ENCODE data around the gene SLMAP.

The SLMAP gene

DNA sequence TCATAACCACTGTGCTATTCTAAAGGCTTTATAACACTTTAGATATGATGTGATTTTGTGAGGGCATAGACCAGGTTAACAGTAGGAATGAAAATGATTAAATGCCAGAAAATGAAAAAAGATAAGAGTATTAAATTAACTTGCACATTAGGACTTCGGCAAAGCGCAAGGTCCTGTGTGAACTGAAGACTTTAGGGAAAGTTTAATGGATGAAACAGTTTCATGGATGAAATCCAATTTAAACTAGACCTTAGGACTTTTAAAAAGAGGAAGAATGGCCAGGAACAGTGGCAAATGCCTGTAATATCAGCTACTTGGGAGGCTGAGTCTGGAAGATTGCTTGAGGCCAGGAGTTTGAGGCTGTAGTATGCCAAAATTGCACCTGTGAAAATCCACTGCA, 8.7 kb downstream of the SLMAP start:
- Histone ChIP-seq H4K20me1 (ENCODE audit: insufficient read depth, low read length) (peaks cover 9% of the 10 kb centered on the region; the same call in 1 of the 2 replicates), H3K36me3 (replicated peaks; ENCODE audit: insufficient read depth, low read length) (0 out of 2 replicates have a peak, but pooled peaks cover 3% of the 10 kb centered on the region), H3K9me3 (replicated peaks; ENCODE audit: insufficient read depth, low read length) (no peaks in the 10 kb centered on the region), H3K4me3 (ENCODE audit: low read length) (no peak overlapping the region), H3K9me2 (replicated peaks; ENCODE audit: insufficient read depth, low read length) (no peaks in the 10 kb centered on the region), H3K27ac (ENCODE audit: low read length) (no peak overlapping the region), H3K79me2 (ENCODE audit: low read length) (peaks cover 93% of the 10 kb centered on the region), H3K9ac (ENCODE audit: low read length) (no peak overlapping the region), H3K27me3 (replicated peaks; ENCODE audit: insufficient read depth, low read length) (no peaks in the 10 kb centered on the region), H3K4me2 (ENCODE audit: low read depth, low read length) (no peak overlapping the region), H3K4me1 (ENCODE audit: low read length) (no peaks in the 10 kb centered on the region), H2AFZ (ENCODE audit: low read length) (no peak overlapping the region), H3F3A (ENCODE audit: insufficient read depth, low read length) (no peaks in the 10 kb centered on the region)
- TF ChIP-seq, protein P1, sequence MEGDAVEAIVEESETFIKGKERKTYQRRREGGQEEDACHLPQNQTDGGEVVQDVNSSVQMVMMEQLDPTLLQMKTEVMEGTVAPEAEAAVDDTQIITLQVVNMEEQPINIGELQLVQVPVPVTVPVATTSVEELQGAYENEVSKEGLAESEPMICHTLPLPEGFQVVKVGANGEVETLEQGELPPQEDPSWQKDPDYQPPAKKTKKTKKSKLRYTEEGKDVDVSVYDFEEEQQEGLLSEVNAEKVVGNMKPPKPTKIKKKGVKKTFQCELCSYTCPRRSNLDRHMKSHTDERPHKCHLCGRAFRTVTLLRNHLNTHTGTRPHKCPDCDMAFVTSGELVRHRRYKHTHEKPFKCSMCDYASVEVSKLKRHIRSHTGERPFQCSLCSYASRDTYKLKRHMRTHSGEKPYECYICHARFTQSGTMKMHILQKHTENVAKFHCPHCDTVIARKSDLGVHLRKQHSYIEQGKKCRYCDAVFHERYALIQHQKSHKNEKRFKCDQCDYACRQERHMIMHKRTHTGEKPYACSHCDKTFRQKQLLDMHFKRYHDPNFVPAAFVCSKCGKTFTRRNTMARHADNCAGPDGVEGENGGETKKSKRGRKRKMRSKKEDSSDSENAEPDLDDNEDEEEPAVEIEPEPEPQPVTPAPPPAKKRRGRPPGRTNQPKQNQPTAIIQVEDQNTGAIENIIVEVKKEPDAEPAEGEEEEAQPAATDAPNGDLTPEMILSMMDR (IDR thresholded peaks at IDR 0.05; ENCODE audit: low read length) = no peak
- no peak for TF ChIP-seq EZH2 (optimal IDR thresholded peaks at IDR 0.05; ENCODE audit: low read depth, low read length)
- TF ChIP-seq EZH2phosphoT487 (IDR thresholded peaks at IDR 0.05; ENCODE audit: low read length) = no peak
- DNase-seq = no peak

DNA sequence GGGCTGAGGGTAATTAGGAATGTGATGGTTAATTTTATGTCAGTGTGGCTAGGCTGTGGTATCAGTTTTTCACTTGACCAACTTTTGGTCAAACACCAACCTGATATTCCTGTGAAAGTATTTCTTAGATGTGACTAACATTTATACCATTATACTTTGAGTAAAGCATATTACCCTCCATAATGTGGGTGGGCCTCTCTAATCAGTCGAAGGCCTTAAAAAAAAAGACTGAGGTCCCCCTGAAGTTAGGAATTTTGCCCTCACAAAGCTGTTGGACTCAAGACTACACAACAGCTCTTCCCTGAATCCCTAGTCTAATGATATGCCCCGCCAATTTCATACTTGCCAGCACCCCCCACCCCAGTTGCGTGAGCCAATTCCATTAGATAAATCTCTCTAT, 12.5 kb downstream of the SLMAP start:
- Histone ChIP-seq H3K27ac (ENCODE audit: low read length) (no peak overlapping the region), H3K79me2 (ENCODE audit: low read length) (peaks cover 94% of the 10 kb centered on the region), H3F3A (ENCODE audit: insufficient read depth, low read length) (no peaks in the 10 kb centered on the region), H3K4me2 (ENCODE audit: low read depth, low read length) (no peak overlapping the region), H2AFZ (ENCODE audit: low read length) (no peak overlapping the region), H3K9me2 (replicated peaks; ENCODE audit: insufficient read depth, low read length) (no peaks in the 10 kb centered on the region), H3K9me3 (replicated peaks; ENCODE audit: insufficient read depth, low read length) (no peaks in the 10 kb centered on the region), H3K27me3 (replicated peaks; ENCODE audit: insufficient read depth, low read length) (no peaks in the 10 kb centered on the region), H4K20me1 (ENCODE audit: insufficient read depth, low read length) (peaks cover 9% of the 10 kb centered on the region), H3K36me3 (replicated peaks; ENCODE audit: insufficient read depth, low read length) (no peaks in the 10 kb centered on the region), H3K4me1 (ENCODE audit: low read length) (no peaks in the 10 kb centered on the region), H3K4me3 (ENCODE audit: low read length) (no peak overlapping the region), H3K9ac (ENCODE audit: low read length) (no peak overlapping the region)
- TF ChIP-seq EZH2 (optimal IDR thresholded peaks at IDR 0.05; ENCODE audit: low read depth, low read length) (no peak), EZH2phosphoT487 (IDR thresholded peaks at IDR 0.05; ENCODE audit: low read length) (no peak)
- TF ChIP-seq, protein P1 (IDR thresholded peaks at IDR 0.05; ENCODE audit: low read length) = no peak
- DNase-seq = no peak

DNA sequence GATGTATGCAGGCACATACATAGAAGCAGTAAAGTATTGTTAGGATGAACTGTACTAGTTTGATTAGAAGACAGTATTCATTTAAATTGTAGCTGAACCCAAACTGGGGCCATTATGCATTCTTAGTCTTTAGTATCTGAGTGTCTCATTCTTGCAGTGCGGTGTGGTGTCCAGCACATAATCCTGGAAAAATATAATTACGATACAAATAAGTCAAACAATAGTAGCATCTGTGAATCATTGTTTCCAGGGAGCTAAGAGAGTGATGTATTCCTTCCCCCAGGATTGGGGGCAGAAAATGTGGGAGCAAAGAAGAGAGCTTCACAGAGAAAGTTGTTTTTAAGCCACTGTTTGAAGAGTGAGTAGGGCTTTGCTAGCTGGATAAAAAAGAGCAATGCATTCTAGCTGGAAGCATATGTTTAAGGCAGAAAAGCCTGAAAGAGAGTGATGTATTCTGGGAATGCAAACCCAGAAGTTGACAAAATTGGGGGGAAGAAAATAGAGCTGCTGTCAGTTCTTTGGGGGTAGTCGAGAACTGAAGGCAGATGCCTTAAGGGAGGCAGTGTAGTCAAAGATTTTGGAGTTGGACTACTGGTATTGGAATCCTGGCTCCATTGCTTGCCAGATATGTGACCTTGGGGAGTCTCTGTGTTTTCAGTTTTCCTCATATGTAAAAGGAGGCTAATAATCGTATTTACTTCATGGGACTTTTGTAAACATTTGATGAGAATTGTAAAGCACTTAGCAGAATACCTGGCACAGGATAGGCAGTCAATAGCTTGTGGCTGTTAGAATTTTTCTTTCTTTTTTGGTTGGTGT, 14.1 kb downstream of the SLMAP start:
- H3K27me3 ChIP-seq (replicated peaks; ENCODE audit: insufficient read depth, low read length) = no peaks in the 10 kb centered on the region
- TF ChIP-seq, protein P1 (IDR thresholded peaks at IDR 0.05; ENCODE audit: low read length) = no peak
- TF ChIP-seq EZH2 (optimal IDR thresholded peaks at IDR 0.05; ENCODE audit: low read depth, low read length) (no peak), EZH2phosphoT487 (IDR thresholded peaks at IDR 0.05; ENCODE audit: low read length) (no peak)
- no peaks in the 10 kb centered on the region for H3K4me1 ChIP-seq (ENCODE audit: low read length)
- no peak for DNase-seq
- H3F3A ChIP-seq (ENCODE audit: insufficient read depth, low read length) = no peaks in the 10 kb centered on the region
- H3K4me2 ChIP-seq (ENCODE audit: low read depth, low read length) = no peak overlapping the region
- no peaks in the 10 kb centered on the region for H3K9me3 ChIP-seq (replicated peaks; ENCODE audit: insufficient read depth, low read length)
- no peak overlapping the region for H3K27ac ChIP-seq (ENCODE audit: low read length)
- H4K20me1 ChIP-seq (ENCODE audit: insufficient read depth, low read length) = peaks cover 4% of the 10 kb centered on the region
- H3K4me3 ChIP-seq (ENCODE audit: low read length) = no peak overlapping the region
- H3K36me3 ChIP-seq (replicated peaks; ENCODE audit: insufficient read depth, low read length) = no peaks in the 10 kb centered on the region
- no peak overlapping the region for H3K9ac ChIP-seq (ENCODE audit: low read length)
- no peak overlapping the region for H2AFZ ChIP-seq (ENCODE audit: low read length)
- peaks cover 90% of the 10 kb centered on the region for H3K79me2 ChIP-seq (ENCODE audit: low read length)
- H3K9me2 ChIP-seq (replicated peaks; ENCODE audit: insufficient read depth, low read length) = no peaks in the 10 kb centered on the region

Data from MM.1S (cell line).